HG03565 (cell line): ENCODE data around the gene EMB.
"Not testable (repeated sequence)": the region's sequence is repeated elsewhere in the genome, so short reads cannot be mapped to it uniquely, and the experiment has no call there.

ENCODE experiments used
- ATAC-seq: cut with Tn5 transposase; IDR thresholded peaks from one replicate; pipeline ENCODE4 v1.9.1; 2021; ENCODE audit warnings: mild to moderate bottlenecking, moderate library complexity; ENCODE audit not compliant: unreplicated experiment

Gene EMB

DNA sequence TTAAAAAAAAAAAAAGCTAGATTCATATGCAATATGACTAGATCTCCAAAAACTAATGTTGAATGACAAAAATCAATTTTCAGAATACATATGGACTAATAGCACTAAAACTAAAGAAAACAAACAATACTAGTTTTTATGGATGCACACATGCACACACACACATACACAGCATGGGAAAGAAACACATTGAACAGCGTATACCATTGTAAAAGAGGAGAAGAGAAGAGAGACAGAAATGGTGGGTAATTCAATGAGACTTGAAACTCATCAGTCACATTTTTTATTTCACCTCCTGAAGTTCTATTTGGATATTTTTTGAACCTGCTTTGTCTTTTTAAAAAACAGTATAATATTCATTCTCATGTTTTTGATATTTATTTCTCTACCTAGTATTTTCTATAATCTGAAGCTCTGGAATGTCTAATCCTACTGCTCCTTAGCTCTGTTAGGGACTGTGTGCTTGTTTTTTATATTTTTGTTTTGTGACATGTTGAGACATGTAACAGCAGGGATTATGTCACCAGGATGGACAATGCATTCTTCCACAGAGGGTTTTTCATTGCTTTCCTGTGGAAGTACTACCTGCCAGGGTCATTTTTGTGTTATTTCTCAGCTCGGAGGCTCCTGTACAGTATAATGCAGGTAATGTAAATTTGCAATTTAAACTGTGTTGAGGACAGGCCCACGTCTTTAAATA lies 17.8 kb downstream of the EMB start:
- not testable (repeated sequence) for ATAC-seq

GRCh38 chr5:50421184-50421950 lies 19.7 kb downstream of the EMB start:
- not testable (repeated sequence) for ATAC-seq

GRCh38 chr5:50420343-50420935 lies 20.6 kb downstream of the EMB start:
- no peak for ATAC-seq

DNA sequence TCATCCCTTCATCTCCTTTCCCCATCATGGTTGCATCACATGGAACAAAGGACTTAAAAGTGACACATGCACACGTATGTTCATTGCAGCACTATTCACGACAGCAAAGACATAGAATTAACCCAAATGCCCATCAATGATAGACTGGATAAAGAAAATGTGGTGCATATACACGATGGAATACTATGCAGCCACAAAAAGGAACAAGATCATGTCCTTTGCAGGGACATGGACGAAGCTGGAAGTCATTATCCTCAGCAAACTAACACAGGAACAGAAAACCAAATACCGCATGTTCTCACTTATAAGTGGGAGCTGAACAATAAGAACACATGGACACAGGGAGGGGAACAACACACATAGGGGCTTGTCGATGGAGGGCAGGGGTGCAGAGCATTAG lies 21.4 kb downstream of the EMB start:
- not testable (repeated sequence) for ATAC-seq

GRCh38 chr5:50416637-50417036 lies 24.5 kb downstream of the EMB start:
- not testable (repeated sequence) for ATAC-seq

DNA sequence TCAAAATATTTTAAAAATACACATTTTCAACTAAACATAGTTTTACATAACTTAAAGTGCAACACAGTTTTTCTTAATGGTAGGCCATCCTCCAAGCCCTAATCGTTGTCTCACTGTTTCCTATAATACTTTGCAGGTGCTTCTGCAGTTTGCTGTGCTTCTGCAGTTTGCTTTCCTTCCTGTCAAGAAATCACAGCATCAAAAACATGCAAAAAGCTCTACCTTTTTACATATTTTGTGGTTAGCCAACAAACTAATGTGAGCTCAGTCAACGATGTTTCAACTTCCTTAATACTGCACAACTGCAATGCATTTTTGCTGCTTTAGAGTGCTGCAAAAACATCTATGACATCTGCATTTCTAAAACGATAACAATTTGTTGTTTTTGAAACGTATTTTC lies 25.2 kb downstream of the EMB start:
- peak; percentile 90 for ATAC-seq

- not testable (repeated sequence) for ATAC-seq
Observed at GRCh38 chr5:50410932-50411331, 30.2 kb downstream of the EMB start.

DNA sequence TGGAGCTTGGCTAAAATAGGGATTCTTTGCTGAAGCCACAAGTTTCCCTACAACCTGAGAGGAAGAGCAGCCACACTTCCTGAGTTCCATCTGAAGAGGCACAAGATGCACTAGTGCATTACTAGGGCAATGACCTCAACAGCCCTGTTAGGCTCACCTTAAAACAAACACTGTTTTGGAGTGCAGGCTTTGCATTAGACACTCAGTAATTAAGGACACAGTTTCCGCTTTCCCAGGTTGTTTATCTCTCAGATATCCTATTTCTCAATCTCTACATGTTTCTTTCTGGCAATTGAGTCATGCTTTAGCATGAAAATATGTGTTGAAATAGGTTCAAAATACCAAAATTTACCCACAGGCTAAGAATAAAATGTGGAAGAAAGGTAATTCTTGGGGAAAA lies 34.2 kb downstream of the EMB start:
- ATAC-seq, result no peak

DNA sequence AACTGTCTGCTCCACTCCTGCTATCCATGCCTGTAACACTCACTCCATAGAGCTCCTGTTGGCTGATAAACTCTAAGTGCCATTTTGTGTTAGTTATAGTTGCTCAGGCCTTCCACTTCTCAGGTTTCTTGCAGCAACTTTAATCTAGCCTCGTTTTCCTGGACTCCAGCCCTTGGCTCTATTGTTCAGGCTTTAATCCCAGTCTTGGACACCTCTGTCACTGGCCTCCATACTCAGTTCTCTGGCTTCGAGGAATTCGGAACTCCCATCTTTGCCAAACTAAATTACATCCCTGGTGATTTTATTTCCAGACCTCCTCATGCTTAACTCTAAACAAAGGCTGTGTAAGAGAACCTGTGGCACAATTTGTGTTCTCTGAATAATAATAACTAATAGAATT lies 39.8 kb downstream of the EMB start:
- no peak for ATAC-seq

DNA sequence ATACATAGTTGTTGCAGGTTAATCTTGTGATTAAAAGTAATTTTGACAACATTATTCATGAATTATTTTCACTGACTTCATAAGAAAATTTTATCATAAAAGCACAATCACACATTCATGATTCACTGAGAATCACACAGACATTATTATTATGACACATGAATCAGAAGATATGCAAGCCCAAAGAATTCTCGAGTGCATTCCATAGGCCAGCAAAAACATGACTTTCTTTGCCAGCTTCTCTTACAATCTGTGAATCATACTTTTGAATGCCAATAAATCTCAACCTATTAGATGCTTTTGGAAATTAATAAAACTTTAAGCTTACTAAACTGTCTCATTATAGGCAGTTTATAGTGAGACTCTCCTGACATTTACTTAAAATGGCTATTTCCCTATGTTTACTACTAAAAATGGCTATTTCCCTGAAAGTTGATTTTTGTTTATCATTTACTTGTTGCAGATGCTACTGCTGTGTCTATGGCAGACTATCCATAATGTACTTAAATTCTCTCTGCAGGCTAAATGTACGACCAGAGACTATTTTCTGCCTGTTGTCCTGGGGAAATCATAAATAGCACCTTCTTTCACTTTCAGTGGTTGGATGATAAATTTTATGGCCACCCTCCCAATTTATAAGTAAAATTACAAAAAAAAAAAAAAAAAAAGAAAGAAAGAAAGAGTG lies 47.0 kb downstream of the EMB start:
- not testable (repeated sequence) for ATAC-seq

- ATAC-seq, result not testable (repeated sequence)
Observed at GRCh38 chr5:50392289-50392688, 48.8 kb downstream of the EMB start.

GRCh38 chr5:50384381-50384780 lies 56.7 kb downstream of the EMB start:
- ATAC-seq, result not testable (repeated sequence)

DNA sequence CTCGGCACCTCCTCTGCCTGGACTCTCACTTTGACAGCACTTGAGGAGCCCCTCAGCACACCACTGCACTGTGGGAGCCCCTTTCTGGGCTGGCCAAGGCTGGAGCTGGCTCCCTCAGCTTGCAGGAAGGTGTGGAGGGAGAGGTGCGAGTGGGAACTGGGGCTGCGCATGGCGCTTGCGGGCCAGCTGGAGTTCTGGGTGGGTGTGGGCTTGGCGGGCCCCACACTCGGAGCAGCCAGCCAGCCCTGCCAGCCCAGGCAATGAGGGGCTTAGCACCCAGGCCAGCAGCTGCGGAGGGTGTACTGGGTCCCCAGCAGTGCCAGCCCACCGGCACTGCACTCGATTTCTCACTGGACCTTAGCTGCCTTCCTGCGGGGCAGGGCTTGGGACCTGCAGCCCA lies 64.4 kb downstream of the EMB start:
- not testable (repeated sequence) for ATAC-seq

GRCh38 chr5:50369287-50370033 lies 71.6 kb downstream of the EMB start:
- ATAC-seq, result not testable (repeated sequence)

DNA sequence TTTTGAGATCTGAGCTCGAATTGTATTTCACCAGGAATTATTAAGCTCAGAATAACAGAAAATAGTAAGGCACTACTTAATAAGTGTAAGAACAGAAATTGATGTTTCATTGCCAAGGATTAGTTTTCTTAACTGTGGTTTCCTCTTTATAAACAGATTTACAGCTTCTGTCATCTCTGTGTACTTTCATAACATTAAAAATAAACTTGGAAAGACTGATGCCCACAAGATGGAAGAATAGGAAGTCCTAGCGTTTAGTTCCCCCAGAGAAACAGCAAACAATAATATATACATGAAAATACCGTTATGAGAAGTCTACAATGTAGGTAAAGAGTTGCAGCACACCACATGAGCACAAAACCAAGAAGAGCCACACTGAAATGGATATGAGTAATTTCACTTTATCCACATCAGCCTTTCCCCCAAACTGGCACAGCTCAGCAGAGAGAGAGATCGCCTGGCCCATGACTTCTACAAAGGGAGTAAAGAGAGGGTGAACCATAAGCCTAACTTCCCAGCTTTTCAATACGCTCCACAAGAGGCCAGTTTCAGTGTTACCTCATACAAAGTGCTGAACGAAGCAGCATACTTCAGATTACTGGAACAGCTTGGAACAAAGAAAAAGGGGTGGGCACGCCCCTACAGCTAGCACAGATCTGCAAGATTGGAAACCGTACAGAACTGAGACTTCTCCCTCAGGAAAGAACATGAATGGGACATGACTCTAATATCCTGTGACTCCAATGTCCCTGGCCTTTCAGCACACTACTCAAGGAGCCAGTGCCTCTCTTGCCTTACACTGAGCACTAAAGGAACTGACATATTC lies 75.4 kb downstream of the EMB start:
- ATAC-seq, result no peak

DNA sequence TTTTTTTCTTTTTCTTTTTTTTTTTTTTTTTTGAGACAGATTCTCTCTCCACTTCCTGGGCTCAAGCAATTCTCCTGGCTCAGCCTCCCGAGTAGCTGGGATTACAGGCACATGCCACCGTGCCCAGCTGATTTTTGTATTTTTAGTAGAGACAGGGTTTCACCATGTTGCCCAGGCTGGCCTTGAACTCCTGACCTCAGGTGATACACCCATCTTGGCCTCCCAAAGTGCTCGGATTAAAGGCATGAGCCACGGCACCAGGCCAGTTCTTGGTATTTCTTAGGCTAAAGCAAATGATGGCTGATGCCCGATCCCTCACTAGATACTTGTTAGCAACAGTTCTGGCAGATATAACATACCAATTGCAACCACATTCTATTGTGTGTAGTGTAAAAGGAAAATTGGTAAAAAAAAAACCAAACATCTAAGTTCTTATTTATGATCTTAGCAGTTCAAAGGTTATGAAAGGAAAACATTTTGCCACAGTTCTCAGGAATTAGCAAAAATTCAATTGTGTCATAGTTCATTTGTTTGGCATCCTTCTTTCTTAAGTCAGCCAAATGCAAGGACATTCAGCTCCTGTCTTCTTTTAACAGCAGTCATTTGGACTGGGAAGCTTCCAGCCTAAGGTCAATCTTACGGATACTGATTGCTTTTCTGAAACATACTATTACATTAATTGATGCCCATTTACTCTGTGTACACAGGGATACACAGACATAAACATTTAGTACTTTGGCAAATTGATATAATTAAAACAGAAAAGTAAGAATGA lies 76.4 kb downstream of the EMB start:
- not testable (repeated sequence) for ATAC-seq

- ATAC-seq, result no peak
Observed at GRCh38 chr5:50359187-50359586, 81.9 kb downstream of the EMB start.

DNA sequence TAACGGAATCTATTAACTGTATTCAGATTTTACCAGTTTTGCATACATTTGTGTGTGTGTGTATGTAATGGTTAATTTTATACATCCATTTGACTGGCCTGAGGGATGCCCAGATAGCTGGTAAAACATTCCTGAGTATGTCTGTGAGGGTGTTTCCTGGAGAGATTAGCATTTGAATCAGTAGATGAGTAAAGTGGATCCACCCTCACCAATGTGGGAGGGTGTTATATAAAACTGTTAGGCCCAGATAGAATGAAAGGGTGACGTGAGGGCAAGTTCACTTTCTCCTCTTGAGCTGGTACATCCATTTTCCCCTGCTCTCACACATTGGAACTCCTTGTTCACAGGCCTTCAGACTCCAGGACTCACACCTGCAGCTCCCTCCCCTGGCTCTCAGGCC lies 88.7 kb downstream of the EMB start:
- ATAC-seq, result no peak
